Hematopoietic multipotent progenitor cell treated with erythropoietin and hydrocortisone succinate and interleukin-3 and kit ligand, for 8 days (in vitro differentiated cells): ENCODE data around the gene IMMP2L.

Experiments
- DNase-seq: peaks from one replicate; pipeline ENCODE4 v3.0.0-alpha.2; 2015

The IMMP2L gene

GRCh38 chr7:111138193-111138569 lies 424.1 kb downstream of the IMMP2L start:
- DNase-seq: no peak

- DNase-seq: no peak
Measured at GRCh38 chr7:111137296-111138192, 424.7 kb downstream of the IMMP2L start.

- no peak for DNase-seq
Measured at GRCh38 chr7:111132833-111133232, 429.5 kb downstream of the IMMP2L start.

- no peak for DNase-seq
Measured at GRCh38 chr7:111129435-111129834, 432.9 kb downstream of the IMMP2L start.

- DNase-seq: peak; percentile 4
Measured at GRCh38 chr7:111126987-111127386, 435.3 kb downstream of the IMMP2L start.

GRCh38 chr7:111115966-111116365 lies 446.3 kb downstream of the IMMP2L start:
- no peak for DNase-seq

- no peak for DNase-seq
Measured at GRCh38 chr7:111113263-111114017, 448.9 kb downstream of the IMMP2L start.

GRCh38 chr7:111112439-111112838 lies 449.9 kb downstream of the IMMP2L start:
- DNase-seq: no peak

- DNase-seq: no peak
Measured at GRCh38 chr7:111108496-111108895, 453.8 kb downstream of the IMMP2L start.

GRCh38 chr7:111108000-111108399 lies 454.3 kb downstream of the IMMP2L start:
- DNase-seq: no peak

GRCh38 chr7:111107579-111107978 lies 454.7 kb downstream of the IMMP2L start:
- no peak for DNase-seq

GRCh38 chr7:111105269-111105668 lies 457.0 kb downstream of the IMMP2L start:
- no peak for DNase-seq

GRCh38 chr7:111104710-111105109 lies 457.6 kb downstream of the IMMP2L start:
- DNase-seq: no peak

GRCh38 chr7:111103678-111104274 lies 458.5 kb downstream of the IMMP2L start:
- no peak for DNase-seq

GRCh38 chr7:111103136-111103535 lies 459.2 kb downstream of the IMMP2L start:
- no peak for DNase-seq

- DNase-seq: no peak
Measured at GRCh38 chr7:111101856-111102646, 460.2 kb downstream of the IMMP2L start.

- DNase-seq: no peak
Measured at GRCh38 chr7:111098926-111099250, 463.4 kb downstream of the IMMP2L start.

- DNase-seq: peak; percentile 45
Measured at GRCh38 chr7:111098011-111098925, 464.0 kb downstream of the IMMP2L start.

GRCh38 chr7:111096997-111097396 lies 465.3 kb downstream of the IMMP2L start:
- DNase-seq: no peak

- no peak for DNase-seq
Measured at GRCh38 chr7:111094419-111094818, 467.9 kb downstream of the IMMP2L start.

GRCh38 chr7:111093496-111093895 lies 468.8 kb downstream of the IMMP2L start:
- DNase-seq: no peak
